HEK293T (cell line): ENCODE results near the gene HSD11B1L.

ENCODE experiments used
- BHLHE40 ChIP-seq: fragments of 450-650 bp; IDR thresholded peaks from 2 replicates; pipeline ENCODE4 v1.6.1; 2016; ENCODE audit warnings: mild to moderate bottlenecking, moderate library complexity, borderline replicate concordance
- CTBP1 ChIP-seq: fragments of 450-650 bp; IDR thresholded peaks from 2 replicates; pipeline ENCODE4 v1.6.1; 2016; ENCODE audit warnings: borderline replicate concordance
- FOXA1 ChIP-seq: fragments of 450-650 bp; IDR thresholded peaks from 2 replicates; pipeline ENCODE4 v1.6.1; 2016; ENCODE audit warnings: mild to moderate bottlenecking
- FOXM1 ChIP-seq: fragments of 450-650 bp; IDR thresholded peaks from 2 replicates; pipeline ENCODE4 v1.6.1; 2017; ENCODE audit warnings: mild to moderate bottlenecking, borderline replicate concordance
- HDGF ChIP-seq: fragments of 450-650 bp; IDR thresholded peaks from 2 replicates; pipeline ENCODE4 v1.6.1; 2017; ENCODE audit warnings: antibody characterized with exemption, borderline replicate concordance
- L3MBTL2 ChIP-seq: fragments of 450-650 bp; conservative IDR thresholded peaks from 2 replicates; pipeline ENCODE4 v1.6.1; 2016; ENCODE audit warnings: mild to moderate bottlenecking
- NFRKB ChIP-seq: fragments of 450-650 bp; IDR thresholded peaks from 2 replicates; pipeline ENCODE4 v1.6.1; 2016; ENCODE audit warnings: mild to moderate bottlenecking, moderate library complexity
- SP1 ChIP-seq: fragments of 450-650 bp; IDR thresholded peaks from 2 replicates; pipeline ENCODE4 v1.6.1; 2017
- SUZ12 ChIP-seq: fragments of 450-650 bp; IDR thresholded peaks from 2 replicates; pipeline ENCODE4 v1.6.1; 2016; ENCODE audit warnings: mild to moderate bottlenecking
- TARDBP ChIP-seq: fragments of 450-650 bp; IDR thresholded peaks from 2 replicates; pipeline ENCODE4 v1.6.1; 2016

DNA sequence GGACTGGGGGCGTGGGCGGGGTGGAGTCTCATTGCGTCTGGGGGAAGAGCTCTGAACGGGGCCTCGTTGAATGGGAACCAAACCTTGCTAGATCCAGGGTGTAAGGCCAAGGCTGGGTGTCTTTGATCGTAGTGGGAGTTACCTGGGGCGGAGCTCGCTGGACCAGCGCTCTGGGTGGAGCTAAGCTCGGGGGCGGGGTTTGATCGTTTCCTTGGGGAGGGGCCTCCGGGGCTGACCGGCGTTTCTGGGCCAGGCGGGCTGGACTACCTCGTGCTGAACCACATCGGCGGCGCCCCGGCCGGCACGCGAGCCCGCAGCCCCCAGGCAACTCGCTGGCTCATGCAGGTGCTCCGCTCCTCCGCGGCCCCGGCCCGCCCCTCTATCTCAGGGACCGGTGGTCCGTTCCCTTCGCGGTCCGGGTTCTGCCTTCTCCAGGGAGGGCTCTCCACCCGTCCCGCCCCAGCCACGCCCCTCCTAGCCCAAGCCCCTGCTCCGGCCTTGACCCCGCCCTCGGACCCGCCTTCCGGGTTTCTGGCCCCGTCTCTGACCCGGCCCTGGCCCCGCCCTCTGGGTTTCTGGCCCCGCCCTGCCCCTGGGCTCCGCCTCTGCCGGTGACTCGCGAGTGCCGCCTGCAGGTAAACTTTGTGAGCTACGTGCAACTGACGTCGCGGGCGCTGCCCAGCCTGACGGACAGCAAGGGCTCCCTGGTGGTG lies 6.0 kb downstream of the HSD11B1L start:
- TF ChIP-seq BHLHE40 (no peak), TARDBP (no peak), FOXM1 (no peak), SP1 (peak; percentile 87), SUZ12 (no peak), FOXA1 (no peak), L3MBTL2 (no peak), NFRKB (no peak), CTBP1 (no peak), HDGF (no peak)
